GM18873 (cell line): ENCODE results near the gene CAND2.
A peak's percentile ranks its signal among the peaks of the same experiment; 100 is the strongest.
"Not testable (repeated sequence)": the region's sequence is repeated elsewhere in the genome, so short reads cannot be mapped to it uniquely, and the experiment has no call there.

Experiments
- ATAC-seq: cut with Tn5 transposase; IDR thresholded peaks from one replicate; pipeline ENCODE4 v1.9.1; 2021; ENCODE audit warnings: mild to moderate bottlenecking, moderate library complexity, moderate number of reproducible peaks; ENCODE audit not compliant: unreplicated experiment, low FRiP score

CAND2 gene

GRCh38 chr3:12845811-12846210, 49.3 kb downstream of the CAND2 start:
- ATAC-seq = no peak

- no peak for ATAC-seq
These were observed 55.7 kb downstream of the CAND2 start for GRCh38 chr3:12852201-12852600.

- ATAC-seq = not testable (repeated sequence)
These were observed 57.4 kb downstream of the CAND2 start for GRCh38 chr3:12853847-12854246.

GRCh38 chr3:12854565-12854964, 58.1 kb downstream of the CAND2 start:
- no peak for ATAC-seq

- no peak for ATAC-seq
These were observed 60.1 kb downstream of the CAND2 start for GRCh38 chr3:12856626-12857025.

GRCh38 chr3:12859840-12860239, 63.4 kb downstream of the CAND2 start:
- ATAC-seq = no peak

GRCh38 chr3:12861611-12862010, 65.1 kb downstream of the CAND2 start:
- ATAC-seq = no peak

- ATAC-seq = no peak
These were observed 65.9 kb downstream of the CAND2 start for GRCh38 chr3:12862387-12862786.

- no peak for ATAC-seq
These were observed 68.8 kb downstream of the CAND2 start for GRCh38 chr3:12865271-12865670.

- no peak for ATAC-seq
These were observed 70.4 kb downstream of the CAND2 start for GRCh38 chr3:12866836-12867235.

- no peak for ATAC-seq
These were observed 71.9 kb downstream of the CAND2 start for GRCh38 chr3:12868039-12869034.

- ATAC-seq = no peak
These were observed 72.6 kb downstream of the CAND2 start for GRCh38 chr3:12869035-12869621.

- peak; percentile 44 for ATAC-seq
These were observed 74.5 kb downstream of the CAND2 start for GRCh38 chr3:12870942-12871341.

- ATAC-seq = no peak
These were observed 75.0 kb downstream of the CAND2 start for GRCh38 chr3:12871404-12871983.

- no peak for ATAC-seq
These were observed 79.7 kb downstream of the CAND2 start for GRCh38 chr3:12875857-12876836.

- ATAC-seq = no peak
These were observed 80.6 kb downstream of the CAND2 start for GRCh38 chr3:12877040-12877439.

GRCh38 chr3:12878141-12878574, 81.7 kb downstream of the CAND2 start:
- ATAC-seq = no peak

- not testable (repeated sequence) for ATAC-seq
These were observed 82.3 kb downstream of the CAND2 start for GRCh38 chr3:12878758-12879157.

- ATAC-seq = no peak
These were observed 82.8 kb downstream of the CAND2 start for GRCh38 chr3:12879191-12879815.

GRCh38 chr3:12881858-12882257, 85.4 kb downstream of the CAND2 start:
- ATAC-seq = not testable (repeated sequence)
